Calu3 (cell line): Measurements from ENCODE around the gene CHAC1. TPM values are rescaled to one million over a fixed set of nuclear protein-coding genes. Genes with fewer than 3 reads are reported as not detected.

ENCODE experiments used
- BruUV-seq: library from RNA; stranded (reverse); fragments of 400-500 nt; replicated peaks from 2 replicates; lab custom pipeline; 2021; lab: Mats Ljungman, UMichigan
- CTCF ChIA-PET: fragments of 300-600 bp; sonication (Branson Sonifier 250); formaldehyde crosslinking; loops from one replicate; lab custom pipeline; 2022; ENCODE audit warnings: antibody characterized with exemption; lab: Charles Lee
- DNase-seq: peaks from one replicate; pipeline ENCODE4 v3.0.0; 2022
- H3K27ac Mint-ChIP-seq: one replicate; pipeline ENCODE4 v1.8.0; 2022; ENCODE audit warnings: mixed read lengths; ENCODE audit not compliant: unreplicated experiment
- H3K27me3 Mint-ChIP-seq: one replicate; pipeline ENCODE4 v1.8.0; 2022; ENCODE audit warnings: mixed read lengths; ENCODE audit not compliant: unreplicated experiment
- H3K36me3 Mint-ChIP-seq: one replicate; pipeline ENCODE4 v1.8.0; 2022; ENCODE audit warnings: mild to moderate bottlenecking, moderate library complexity, mixed read lengths; ENCODE audit not compliant: insufficient read depth, unreplicated experiment
- H3K4me1 Mint-ChIP-seq: one replicate; pipeline ENCODE4 v1.8.0; 2022; ENCODE audit warnings: mild to moderate bottlenecking, low read depth, mixed read lengths; ENCODE audit not compliant: unreplicated experiment
- H3K4me3 Mint-ChIP-seq: one replicate; pipeline ENCODE4 v1.8.0; 2022; ENCODE audit warnings: mild to moderate bottlenecking, low read depth, moderate library complexity, mixed read lengths; ENCODE audit not compliant: unreplicated experiment
- H3K9me3 Mint-ChIP-seq: one replicate; pipeline ENCODE4 v1.8.0; 2022; ENCODE audit warnings: low read depth, mixed read lengths; ENCODE audit not compliant: unreplicated experiment
- CTCF ChIP-seq: fragments of 200-600 bp; IDR thresholded peaks from one replicate; pipeline ENCODE4 v1.8.0; 2022; ENCODE audit warnings: antibody characterized with exemption; ENCODE audit not compliant: unreplicated experiment
- intact Hi-C: fragments of 100-400 bp; cut with micrococcal nuclease; formaldehyde crosslinking; loops from one replicate; pipeline ENCODE4 v1.10.0; 2022; ENCODE audit not compliant: unreplicated experiment
- total RNA-seq: library from RNA; stranded (reverse); gene quantifications from 2 replicates; pipeline ENCODE4 v1.2.3, GENCODE V29; 2022

CHAC1 gene
- total RNA-seq, 1 experiment from 2014 or later, result 5.2 TPM

GRCh38 chr15:40941068-40941527 lies 12.2 kb upstream of the CHAC1 start:
- H3K4me3 Mint-ChIP-seq, result peak overlapping the region; percentile 56
- intact Hi-C loops, result loop anchor here (10.0 kb wide), 1 partner anchor 244 kb away; no protein-coding TSS in a partner anchor
- no TSS peak for BruUV-seq

GRCh38 chr15:40941528-40942336 lies 11.5 kb upstream of the CHAC1 start:
- Mint-ChIP-seq H3K4me1 (no peaks in the 10 kb centered on the region), H3K27me3 (no peaks in the 10 kb centered on the region), H3K9me3 (no peaks in the 10 kb centered on the region), H3K4me3 (peak overlapping the region; percentile 56), H3K27ac (no peak overlapping the region), H3K36me3 (peaks cover 3% of the 10 kb centered on the region)
- BruUV-seq, result no TSS peak
- peak; percentile 71 for DNase-seq
- intact Hi-C loops, result loop anchor here (10.0 kb wide), 1 partner anchor 243 kb away; no protein-coding TSS in a partner anchor
- CTCF ChIA-PET, result interaction anchor here (0.6 to 1.4 kb wide), 5 partner anchors 9 to 36 kb away, joined by 3 to 6 read pairs (median 3); partner anchors contain the start of gene CHAC1
- TF ChIP-seq CTCF, result no peak

More at GRCh38 chr15:40941068-40941527, 12.2 kb upstream of the CHAC1 start:
- TF ChIP-seq CTCF, result no peak
- CTCF ChIA-PET, result interaction anchor here (0.6 to 1.4 kb wide), 5 partner anchors 8 to 35 kb away, joined by 3 to 6 read pairs (median 3); partner anchors contain the start of gene CHAC1
- Mint-ChIP-seq H3K36me3 (peaks cover 3% of the 10 kb centered on the region), H3K27ac (no peak overlapping the region), H3K4me1 (no peaks in the 10 kb centered on the region), H3K27me3 (no peaks in the 10 kb centered on the region), H3K9me3 (no peaks in the 10 kb centered on the region)
- DNase-seq, result no peak

DNA sequence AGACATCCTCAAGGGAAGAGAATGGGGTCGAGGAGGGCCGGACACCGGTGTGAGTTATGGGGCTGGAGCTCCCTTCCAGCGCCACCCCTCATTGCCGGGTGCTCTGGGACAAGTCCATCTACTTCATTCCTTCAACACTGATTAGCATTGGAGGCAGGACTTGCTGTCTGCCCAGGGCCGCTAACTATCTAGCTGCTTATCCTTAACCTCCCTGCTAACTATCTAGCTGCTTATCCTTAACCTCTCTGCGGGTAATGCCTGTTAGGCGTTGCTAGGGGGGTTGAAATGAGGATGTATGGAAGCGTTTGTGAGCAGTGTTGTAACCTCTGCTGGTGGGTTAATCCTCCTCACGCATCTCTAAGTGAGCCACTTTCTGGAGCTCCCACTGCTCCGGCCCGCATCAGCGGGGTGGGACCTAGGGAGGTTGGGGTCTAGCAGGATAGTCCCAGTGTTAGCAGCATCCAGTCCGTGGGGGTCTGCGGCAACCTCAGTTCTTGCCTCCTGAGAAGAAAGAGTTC lies 10.9 kb upstream of the CHAC1 start:
- no peaks in the 10 kb centered on the region for H3K27me3 Mint-ChIP-seq
- H3K27ac Mint-ChIP-seq, result no peak overlapping the region
- intact Hi-C loops, result loop anchor here (10.0 kb wide), 1 partner anchor 242 kb away; no protein-coding TSS in a partner anchor
- H3K4me3 Mint-ChIP-seq, result peak overlapping the region; percentile 56
- H3K9me3 Mint-ChIP-seq, result no peaks in the 10 kb centered on the region
- CTCF ChIA-PET, result interaction anchor here (1.0 kb wide), 1 partner anchor 12 kb away, joined by 3 read pairs; no protein-coding TSS in a partner anchor
- no peaks in the 10 kb centered on the region for H3K4me1 Mint-ChIP-seq
- TF ChIP-seq CTCF, result no peak
- DNase-seq, result no peak
- peaks cover 3% of the 10 kb centered on the region for H3K36me3 Mint-ChIP-seq
- no TSS peak for BruUV-seq

GRCh38 chr15:40942878-40943277 lies 10.4 kb upstream of the CHAC1 start:
- H3K27me3 Mint-ChIP-seq, result no peaks in the 10 kb centered on the region
- no peak for DNase-seq
- intact Hi-C loops, result loop anchor here (10.0 kb wide), 1 partner anchor 242 kb away; no protein-coding TSS in a partner anchor
- peak overlapping the region; percentile 56 for H3K4me3 Mint-ChIP-seq
- H3K36me3 Mint-ChIP-seq, result peaks cover 3% of the 10 kb centered on the region
- H3K27ac Mint-ChIP-seq, result no peak overlapping the region
- H3K4me1 Mint-ChIP-seq, result no peaks in the 10 kb centered on the region
- CTCF ChIA-PET, result interaction anchor here (1.0 kb wide), 1 partner anchor 12 kb away, joined by 3 read pairs; no protein-coding TSS in a partner anchor
- TF ChIP-seq CTCF, result no peak
- no peaks in the 10 kb centered on the region for H3K9me3 Mint-ChIP-seq
- BruUV-seq, result no TSS peak
